NCI-H524 treated with DMSO at 0.1 percent for 48 hours (cell line): ENCODE data around the gene SUPT5H.

Experiments used
- DNase-seq: peaks from one replicate; lab custom pipeline; 2025; lab: John Stamatoyannopoulos, UW

The SUPT5H gene

DNA sequence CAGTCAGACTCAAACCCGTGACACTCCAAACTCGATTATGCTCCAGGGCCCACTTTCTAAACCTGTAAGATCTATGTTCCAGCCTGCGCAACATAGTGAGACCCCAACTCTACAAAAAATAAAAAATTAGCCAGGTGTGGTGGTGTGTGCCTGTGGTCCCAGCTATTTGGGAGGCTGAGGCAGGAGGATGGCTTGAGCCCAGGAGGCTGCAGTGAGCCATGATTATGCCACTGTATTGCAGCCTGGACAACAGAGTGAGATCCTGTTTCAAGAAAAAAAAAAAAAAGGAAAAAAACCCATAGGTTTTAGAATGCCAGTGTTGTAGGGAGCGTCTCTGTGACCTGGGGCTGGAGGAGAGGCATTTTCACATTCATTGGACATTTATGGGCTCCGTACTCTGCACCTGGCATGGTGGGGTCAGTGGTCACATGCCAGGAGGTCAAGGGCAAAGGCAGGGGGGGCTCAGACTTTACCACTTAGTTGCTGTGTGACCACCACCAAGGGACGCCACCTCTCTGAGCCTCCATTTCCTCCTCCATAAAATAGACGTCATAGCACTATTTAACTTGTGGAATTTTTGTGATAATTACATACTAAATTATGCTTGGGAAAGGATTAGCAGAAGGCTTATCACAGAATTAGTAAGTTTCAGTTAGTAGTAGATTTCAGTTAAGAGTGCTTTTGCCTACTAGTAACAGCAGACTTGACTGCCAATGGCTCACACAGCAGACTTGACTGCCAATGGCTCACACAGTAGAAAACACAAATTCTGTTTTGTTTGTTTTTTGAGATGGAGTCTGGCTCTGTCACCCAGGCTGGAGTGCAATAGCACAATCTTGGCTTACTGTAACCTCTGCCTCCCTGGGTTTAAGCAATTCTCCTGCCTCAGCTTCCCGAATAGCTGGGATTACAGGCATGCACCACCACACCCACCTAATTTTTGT lies 75.4 kb downstream of the SUPT5H start:
- DNase-seq, result no peak

DNA sequence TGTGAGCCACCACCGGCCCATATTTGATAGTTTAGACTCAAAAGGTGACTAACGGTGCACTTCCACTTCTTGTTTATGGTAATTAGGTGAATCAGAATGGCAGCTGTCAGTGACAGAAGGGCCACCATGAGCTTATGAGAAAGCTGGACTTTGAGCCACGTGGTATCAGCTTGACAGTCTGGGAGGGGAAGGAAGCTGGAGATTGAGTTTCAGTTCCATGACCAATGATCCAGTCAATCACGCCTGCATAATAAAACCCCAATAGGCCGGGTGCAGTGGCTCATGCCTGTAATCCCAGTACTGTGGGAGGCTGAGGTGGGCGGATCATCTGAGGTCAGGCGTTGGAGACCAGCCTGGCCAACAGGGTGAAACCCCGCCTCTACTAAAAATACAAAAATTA lies 79.1 kb downstream of the SUPT5H start:
- peak; percentile 90 for DNase-seq

DNA sequence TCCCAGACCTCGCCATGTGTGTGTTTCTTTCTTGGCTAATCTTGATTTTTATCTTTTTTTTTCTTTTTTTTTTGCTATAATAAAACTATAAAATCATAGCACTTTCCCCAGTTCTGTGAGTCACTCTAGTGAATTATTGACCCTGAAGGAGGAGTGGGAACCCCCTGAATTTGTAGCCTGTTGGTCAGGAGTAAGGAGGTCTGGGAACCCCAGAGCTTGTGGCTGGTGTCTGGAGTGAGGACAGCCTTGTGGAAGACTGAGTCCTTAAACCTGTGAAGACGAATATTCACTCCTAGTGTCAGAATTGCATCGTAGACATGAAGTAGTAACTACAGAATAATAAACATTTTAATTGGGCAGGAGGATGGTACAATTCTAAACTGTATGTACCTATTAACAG lies 79.8 kb downstream of the SUPT5H start:
- DNase-seq, result no peak
